ENCODE measurements around the gene MUC3A.
"Not testable (repeated sequence)": the region's sequence is repeated elsewhere in the genome, so short reads cannot be mapped to it uniquely, and the experiment has no call there.

The MUC3A gene

DNA sequence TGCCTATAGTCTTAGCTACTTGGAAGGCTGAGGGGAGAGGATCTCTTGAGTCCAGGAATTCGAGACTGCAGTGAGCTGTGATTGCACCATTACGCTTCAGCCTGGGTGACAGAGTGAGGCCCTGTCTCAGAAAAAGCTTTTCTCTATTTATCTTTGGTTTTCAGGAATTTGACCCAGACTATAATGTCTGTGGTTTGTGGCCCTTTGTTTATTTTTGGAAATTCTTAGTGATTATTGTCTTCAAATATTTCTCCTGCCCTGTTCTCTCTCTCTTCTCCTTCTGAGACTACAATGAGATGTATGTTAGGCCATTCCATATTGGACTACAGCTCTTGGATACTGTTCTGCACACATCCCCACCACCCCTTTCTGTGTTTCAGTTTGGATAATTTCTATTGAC lies 24.7 kb downstream of the MUC3A start:
- DNase-seq (ENCODE audit: low spot score), result no peak

DNA sequence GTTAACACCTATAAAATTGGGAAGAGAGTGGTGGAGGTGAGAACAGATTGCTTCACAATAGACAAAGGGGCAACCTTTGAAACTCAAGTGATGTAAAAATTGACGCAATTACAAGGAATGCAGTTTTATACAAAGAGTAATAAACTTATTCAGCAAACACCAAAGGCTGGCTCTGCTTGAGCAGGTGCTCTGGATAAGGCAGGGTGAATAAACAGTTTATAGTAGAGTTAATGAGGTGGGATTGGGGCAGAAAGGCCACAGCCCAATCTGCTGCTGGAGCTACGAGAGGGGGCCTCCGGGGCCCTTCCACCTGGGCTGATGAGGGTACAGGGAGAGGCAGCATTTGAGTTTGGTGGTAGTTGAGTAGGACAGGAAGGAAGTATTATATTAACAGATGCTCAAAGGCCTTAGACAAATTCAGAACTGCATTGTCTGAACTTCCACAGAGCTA lies 26.1 kb downstream of the MUC3A start:
- DNase-seq (ENCODE audit: low spot score), result no peak

DNA sequence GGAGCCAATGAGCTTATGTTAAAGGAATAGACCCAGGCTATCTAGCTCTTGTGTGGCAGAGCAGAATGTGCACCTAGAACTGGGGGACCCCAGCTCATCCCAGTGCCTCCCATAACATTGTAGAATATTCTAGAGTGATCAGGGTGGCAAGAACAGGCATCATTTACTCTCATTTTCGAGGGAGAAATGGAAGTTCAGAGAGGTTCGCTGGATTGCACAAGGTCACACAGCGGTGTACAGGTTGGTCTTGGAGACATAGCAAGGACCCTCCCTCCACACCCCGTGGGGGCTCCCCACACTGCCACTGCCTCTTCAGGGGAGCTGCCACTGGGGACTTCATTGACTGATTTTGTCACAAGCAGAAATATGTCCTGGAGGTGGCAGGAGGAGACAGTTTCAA lies 29.0 kb downstream of the MUC3A start:
- no peak for DNase-seq (ENCODE audit: low spot score)

DNA sequence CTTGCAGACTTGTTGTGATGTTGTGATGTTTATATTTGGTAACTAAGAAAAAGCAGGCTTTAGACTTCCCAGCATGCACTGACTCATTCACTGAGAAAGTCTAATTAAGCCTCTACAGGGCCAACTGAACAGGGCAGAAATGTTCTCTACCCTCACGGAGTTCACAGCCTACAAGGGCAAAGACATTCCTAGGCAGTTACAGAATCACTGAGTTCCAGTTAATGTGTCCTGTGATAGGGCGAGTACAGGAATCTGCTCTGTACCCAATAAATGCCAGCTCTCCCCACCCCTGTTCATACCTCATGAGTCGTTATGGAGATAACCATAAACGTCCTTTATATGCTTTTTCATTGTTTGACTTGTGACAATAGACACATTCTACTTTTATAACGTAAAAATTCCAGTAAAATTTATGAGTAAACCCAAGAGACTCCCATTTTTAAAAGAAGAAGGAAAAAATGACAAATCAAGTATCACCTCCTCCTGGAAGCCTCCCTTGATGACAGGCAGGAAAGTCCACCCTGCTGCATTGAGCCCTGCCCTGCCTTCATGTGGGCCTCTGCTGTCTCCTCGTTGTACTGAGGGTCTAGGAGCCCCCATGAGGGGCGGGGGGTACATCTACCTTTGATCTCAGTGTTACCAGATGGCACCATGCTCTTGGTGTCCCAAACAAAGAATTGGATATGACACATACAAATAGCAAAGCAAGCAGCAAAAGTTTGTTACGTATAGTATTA lies 34.3 kb downstream of the MUC3A start:
- DNase-seq (ENCODE audit: low spot score), result peak; percentile 76

DNA sequence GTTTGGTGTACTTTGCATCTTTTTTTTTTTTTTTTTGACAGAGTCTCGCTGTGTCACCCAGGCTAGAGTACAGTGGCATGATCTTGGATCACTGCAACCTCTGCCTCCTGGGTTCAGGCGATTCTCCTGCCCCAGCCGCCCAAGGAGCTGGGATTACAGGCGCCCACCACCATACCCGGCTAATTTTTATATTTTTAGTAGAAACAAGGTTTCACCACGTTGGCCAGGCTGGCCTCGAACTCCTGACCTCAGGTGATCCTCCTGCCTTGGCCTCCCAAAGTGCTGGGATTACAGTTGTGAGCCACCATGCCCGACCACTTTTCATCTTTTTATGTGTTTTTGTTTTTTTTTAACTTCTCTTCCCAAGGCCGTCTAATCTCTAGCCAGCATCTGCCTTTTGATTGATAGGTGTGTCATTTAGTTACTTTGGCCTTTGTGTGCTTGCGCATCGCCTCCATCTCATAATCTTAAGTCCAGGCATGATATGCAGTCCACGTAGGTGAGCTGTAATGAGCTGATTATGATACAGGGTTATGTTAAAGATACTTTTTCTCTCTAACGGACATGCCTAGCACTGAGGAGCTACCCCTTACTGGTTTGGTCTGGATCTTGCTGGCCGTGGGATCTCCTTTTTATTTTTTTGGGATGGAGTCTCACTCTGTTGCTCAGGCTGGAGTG lies 35.0 kb downstream of the MUC3A start:
- DNase-seq (ENCODE audit: low spot score), result not testable (repeated sequence)

DNA sequence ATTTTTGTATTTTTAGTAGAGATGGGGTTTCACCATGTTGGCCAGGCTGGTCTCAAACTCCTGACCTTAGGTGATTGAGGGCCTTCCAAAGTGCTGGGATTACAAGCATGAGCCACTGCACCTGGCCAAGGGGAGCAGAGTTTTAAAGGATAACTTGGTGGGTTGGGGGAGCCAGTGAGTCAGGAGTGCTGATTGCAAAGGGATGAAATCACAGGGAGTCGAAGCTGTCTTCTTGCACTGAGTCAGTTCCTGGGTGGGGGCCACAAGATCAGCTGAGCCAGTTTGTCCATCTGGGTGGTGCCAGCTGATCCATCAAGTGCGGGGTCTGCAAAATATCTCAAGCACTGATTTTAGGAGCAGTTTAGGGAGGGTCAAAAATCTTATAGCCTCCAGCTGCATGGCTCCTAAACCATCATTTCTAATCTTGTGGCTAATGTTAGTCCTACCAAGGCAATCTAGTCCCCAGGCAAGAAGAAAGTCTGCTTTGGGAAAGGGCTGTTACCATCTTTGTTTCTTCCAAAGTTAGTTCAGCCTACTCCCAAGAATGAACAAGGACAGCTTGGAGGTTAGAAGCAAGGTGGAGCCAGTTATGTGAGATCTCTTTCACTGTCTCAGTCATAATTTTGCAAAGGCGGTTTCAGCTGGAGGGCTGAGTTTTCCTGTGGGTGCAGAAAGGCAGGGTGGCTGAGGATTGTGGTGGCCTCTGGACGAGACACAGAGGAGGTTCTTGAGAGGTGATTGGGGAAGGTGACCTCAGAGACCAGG lies 35.9 kb downstream of the MUC3A start:
- not testable (repeated sequence) for DNase-seq (ENCODE audit: low spot score)

DNA sequence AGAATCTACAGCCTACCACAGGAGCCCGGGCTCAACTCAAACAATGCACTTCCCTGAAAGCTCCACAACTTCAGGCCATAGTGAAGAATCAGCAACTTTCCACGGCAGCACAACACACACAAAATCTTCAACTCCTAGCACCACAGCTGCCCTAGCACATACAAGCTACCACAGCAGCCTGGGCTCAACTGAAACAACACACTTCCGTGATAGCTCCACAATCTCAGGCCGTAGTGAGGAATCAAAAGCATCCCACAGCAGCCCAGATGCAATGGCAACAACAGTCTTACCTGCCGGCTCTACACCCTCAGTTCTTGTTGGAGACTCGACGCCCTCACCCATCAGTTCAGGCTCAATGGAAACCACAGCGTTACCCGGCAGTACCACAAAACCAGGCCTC lies 42.3 kb downstream of the MUC3A start:
- DNase-seq (ENCODE audit: low spot score), result no peak

DNA sequence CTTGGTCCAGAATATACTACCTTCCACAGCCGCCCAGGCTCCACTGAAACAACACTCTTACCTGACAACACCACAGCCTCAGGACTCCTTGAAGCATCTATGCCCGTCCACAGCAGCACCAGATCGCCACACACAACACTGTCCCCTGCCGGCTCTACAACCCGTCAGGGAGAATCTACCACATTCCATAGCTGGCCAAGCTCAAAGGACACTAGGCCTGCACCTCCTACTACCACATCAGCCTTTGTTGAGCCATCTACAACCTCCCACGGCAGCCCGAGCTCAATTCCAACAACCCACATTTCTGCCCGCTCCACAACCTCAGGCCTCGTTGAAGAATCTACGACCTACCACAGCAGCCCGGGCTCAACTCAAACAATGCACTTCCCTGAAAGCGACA lies 42.9 kb downstream of the MUC3A start:
- DNase-seq (ENCODE audit: low spot score), result not testable (repeated sequence)

DNA sequence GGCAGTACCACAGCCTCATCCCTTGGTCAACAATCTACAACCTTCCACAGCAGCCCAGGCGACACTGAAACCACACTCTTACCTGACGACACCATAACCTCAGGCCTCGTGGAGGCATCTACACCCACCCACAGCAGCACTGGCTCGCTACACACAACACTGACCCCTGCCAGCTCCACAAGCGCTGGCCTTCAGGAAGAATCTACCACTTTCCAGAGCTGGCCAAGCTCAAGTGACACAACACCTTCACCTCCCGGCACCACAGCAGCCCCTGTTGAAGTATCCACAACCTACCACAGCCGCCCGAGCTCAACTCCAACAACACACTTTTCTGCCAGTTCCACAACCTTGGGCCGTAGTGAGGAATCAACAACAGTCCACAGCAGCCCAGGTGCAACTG lies 45.3 kb downstream of the MUC3A start:
- not testable (repeated sequence) for DNase-seq (ENCODE audit: low spot score)

DNA sequence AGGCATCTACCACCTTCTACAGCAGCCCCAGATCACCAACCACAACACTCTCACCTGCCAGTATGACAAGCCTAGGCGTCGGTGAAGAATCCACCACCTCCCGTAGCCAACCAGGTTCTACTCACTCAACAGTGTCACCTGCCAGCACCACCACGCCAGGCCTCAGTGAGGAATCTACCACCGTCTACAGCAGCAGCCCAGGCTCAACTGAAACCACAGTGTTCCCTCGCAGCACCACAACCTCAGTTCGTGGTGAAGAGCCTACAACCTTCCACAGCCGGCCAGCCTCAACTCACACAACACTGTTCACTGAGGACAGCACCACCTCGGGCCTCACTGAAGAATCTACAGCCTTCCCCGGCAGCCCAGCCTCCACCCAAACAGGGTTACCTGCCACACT lies 49.2 kb downstream of the MUC3A start:
- not testable (repeated sequence) for DNase-seq (ENCODE audit: low spot score)

DNA sequence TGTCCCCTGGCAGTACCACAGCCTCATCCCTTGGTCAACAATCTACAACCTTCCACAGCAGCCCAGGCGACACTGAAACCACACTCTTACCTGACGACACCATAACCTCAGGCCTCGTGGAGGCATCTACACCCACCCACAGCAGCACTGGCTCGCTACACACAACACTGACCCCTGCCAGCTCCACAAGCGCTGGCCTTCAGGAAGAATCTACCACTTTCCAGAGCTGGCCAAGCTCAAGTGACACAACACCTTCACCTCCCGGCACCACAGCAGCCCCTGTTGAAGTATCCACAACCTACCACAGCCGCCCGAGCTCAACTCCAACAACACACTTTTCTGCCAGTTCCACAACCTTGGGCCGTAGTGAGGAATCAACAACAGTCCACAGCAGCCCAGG lies 50.0 kb downstream of the MUC3A start:
- not testable (repeated sequence) for DNase-seq (ENCODE audit: low spot score)

DNA sequence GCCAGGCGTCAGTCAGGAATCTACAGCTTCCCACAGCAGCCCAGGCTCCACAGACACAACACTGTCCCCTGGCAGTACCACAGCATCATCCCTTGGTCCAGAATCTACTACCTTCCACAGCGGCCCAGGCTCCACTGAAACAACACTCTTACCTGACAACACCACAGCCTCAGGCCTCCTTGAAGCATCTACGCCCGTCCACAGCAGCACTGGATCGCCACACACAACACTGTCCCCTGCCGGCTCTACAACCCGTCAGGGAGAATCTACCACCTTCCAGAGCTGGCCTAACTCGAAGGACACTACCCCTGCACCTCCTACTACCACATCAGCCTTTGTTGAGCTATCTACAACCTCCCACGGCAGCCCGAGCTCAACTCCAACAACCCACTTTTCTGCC lies 50.7 kb downstream of the MUC3A start:
- DNase-seq (ENCODE audit: low spot score), result not testable (repeated sequence)

DNA sequence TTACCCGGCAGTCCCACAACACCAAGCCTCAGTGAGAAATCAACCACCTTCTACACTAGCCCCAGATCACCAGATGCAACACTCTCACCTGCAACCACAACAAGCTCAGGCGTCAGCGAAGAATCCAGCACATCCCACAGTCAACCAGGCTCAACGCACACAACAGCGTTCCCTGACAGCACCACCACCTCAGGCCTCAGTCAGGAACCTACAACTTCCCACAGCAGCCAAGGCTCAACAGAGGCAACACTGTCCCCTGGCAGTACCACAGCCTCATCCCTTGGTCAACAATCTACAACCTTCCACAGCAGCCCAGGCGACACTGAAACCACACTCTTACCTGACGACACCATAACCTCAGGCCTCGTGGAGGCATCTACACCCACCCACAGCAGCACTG lies 53.0 kb downstream of the MUC3A start:
- DNase-seq (ENCODE audit: low spot score), result not testable (repeated sequence)

DNA sequence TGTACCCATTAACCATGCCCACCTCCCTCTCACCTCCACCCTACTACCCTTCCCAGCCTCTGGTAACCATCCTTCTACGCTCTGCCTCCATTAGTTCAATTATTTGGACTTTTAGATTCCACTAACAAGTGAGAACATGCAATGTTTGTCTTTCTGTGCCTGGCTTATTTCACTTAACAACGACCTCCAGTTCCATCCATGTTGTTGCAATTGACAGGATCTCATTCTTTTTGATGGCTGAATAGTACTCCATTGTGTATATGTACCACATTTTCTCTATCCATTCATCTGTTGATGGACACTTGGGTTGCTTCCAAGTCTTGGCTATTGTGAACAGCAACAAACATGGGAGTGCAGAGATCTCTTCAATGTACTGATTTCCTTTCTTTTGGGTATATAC lies 58.0 kb downstream of the MUC3A start:
- not testable (repeated sequence) for DNase-seq (ENCODE audit: low spot score)

DNA sequence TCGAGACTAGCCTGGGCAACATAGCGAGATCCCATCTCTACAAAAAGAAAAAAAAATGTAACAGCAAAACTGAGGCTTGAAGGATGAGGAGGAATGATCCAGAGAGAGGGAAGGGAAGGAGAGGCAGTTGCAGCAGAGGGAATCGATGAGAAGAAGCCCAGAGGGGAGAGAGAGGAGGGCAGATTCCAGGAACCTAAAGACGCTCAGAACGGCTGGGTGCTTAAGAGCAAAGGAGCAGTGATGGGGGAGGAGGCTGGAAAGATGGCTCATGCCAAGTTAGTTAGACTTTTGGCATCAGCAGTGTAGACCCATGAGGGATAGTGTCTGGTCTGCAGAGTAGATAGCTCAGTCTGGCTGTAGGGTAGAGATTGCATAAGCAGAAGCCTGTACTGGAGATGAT lies 60.3 kb downstream of the MUC3A start:
- no peak for DNase-seq (ENCODE audit: low spot score)

DNA sequence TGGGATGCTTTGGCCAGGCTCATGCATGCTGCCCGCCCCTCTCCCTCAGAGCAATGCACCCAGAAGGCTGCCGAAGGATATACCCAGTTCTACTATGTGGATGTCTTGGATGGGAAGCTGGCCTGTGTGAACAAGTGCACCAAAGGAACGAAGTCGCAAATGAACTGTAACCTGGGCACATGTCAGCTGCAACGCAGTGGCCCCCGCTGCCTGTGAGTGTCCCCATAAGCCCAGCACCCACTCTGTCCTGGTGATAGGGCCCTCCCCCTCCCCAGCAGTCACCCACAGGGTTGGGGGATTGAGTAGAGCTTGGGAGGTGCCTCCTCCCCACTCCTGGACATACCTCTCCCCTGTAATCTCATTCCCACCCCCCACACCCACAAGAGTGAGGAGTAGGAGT lies 63.6 kb downstream of the MUC3A start:
- DNase-seq (ENCODE audit: low spot score), result no peak

DNA sequence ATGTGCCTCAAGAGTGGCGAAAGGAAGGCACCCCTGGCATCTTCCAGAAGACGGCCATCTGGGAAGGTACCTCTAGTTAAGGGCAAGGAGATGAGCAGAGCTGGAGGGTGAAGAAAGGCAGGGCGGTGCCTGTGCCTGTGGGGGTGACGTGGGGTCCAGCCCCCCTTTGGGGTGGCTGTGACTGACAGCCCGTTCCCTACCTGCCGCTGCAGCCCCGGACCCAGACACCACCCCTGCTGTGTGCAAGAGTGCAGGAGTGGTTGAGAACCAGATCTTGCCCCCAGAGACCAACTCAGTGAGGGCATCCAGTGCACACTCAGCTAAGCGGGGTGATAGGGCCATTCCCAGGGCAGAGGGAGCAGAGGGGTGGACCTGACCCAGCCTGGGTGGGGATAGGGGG lies 66.3 kb downstream of the MUC3A start:
- no peak for DNase-seq (ENCODE audit: low spot score)

DNA sequence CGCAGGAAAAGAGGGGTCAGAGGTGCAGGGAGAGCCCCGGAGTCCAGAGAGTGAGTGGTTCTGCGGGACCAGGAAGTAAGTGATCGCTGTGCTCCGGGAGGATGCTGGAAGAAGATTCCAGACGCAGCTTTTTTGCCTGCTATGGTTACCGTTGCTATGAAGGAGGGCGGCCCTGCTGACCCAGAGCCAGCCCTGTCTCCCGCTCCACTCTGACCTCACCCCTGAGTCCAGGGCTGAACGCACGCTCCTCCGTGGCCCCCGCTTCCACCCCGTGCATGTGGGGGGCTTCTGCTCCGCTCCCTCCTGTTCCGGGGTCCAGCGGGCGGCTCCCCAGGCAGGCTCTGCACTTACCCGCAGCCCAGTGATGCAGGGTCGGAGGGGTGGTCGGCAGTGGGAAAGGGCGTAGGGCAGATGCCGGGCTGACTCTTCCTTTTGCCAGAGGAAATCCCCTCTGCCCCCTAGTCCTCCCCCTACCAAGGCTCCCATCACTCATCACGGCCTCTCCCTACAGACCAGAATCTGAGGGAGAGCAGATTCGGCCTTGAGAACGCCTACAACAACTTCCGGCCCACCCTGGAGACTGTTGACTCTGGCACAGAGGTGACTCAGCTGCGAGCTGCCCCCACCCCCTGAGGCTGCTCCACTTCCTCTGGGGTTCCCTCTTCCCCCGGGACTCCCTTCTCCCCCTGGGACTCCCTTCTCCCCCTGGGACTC lies 67.9 kb downstream of the MUC3A start:
- DNase-seq (ENCODE audit: low spot score), result peak; percentile 95

Measured in AG08395 (cell line).